Measurements from ENCODE around the gene EDIL3.

DNA sequence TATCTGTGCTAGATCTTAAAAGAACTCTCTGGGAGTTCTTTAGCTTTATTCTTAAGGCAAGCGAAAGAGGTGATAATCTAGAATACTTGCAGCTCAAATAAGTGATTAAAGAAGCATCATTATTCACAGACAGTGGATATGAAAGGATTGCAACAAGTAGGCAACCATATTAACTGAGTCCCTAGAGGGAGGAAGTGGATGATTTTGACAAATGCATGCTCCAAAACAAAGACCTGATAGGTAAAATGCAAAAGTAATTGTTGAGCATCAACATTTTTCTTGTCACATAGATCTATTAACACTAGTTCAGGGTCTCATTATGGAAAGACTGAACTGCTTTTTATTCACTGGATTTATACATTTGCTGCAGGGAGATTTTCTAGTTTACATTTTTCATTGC lies 109.1 kb downstream of the EDIL3 start:
- TF ChIP-seq, protein P1, sequence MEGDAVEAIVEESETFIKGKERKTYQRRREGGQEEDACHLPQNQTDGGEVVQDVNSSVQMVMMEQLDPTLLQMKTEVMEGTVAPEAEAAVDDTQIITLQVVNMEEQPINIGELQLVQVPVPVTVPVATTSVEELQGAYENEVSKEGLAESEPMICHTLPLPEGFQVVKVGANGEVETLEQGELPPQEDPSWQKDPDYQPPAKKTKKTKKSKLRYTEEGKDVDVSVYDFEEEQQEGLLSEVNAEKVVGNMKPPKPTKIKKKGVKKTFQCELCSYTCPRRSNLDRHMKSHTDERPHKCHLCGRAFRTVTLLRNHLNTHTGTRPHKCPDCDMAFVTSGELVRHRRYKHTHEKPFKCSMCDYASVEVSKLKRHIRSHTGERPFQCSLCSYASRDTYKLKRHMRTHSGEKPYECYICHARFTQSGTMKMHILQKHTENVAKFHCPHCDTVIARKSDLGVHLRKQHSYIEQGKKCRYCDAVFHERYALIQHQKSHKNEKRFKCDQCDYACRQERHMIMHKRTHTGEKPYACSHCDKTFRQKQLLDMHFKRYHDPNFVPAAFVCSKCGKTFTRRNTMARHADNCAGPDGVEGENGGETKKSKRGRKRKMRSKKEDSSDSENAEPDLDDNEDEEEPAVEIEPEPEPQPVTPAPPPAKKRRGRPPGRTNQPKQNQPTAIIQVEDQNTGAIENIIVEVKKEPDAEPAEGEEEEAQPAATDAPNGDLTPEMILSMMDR (IDR thresholded peaks at IDR 0.05): no peak
- no peak for TF ChIP-seq POLR2A (IDR thresholded peaks at IDR 0.05)
- TF ChIP-seq POLR2AphosphoS5 (IDR thresholded peaks at IDR 0.05): no peak

Data from gastroesophageal sphincter (tissue), 3 donors.